Ovary (tissue), 3 donors: ENCODE data around the gene FBXL16.
"Not testable (repeated sequence)": the region's sequence is repeated elsewhere in the genome, so short reads cannot be mapped to it uniquely, and the experiment has no call there.

ENCODE experiments used
- EP300 ChIP-seq: sonication (generic); formaldehyde crosslinking; IDR thresholded peaks from one replicate; pipeline ENCODE4 v1.6.1; 2017; ENCODE audit warnings: antibody characterized with exemption
- POLR2A ChIP-seq: fragments of 450-650 bp; IDR thresholded peaks from one replicate; pipeline ENCODE4 v1.6.1; 2017; ENCODE audit warnings: antibody characterized with exemption, mild to moderate bottlenecking, moderate library complexity
- TF ChIP-seq, protein P1 (sequence below), 3 donors: fragments of 450-650 bp in 2 of 3; fragments of 200-600 bp in 1 of 3; IDR thresholded peaks; one replicate each; pipeline versions ENCODE4 v1.5.1 to v1.8.0; 2016 to 2022; ENCODE audit warnings: antibody characterized with exemption in 3 of 3, mild to moderate bottlenecking in 1 of 3
- donor health status: DM: no; HTN: no; CAD: no.

GRCh38 chr16:742894-743293 lies 37.3 kb upstream of the FBXL16 start:
- TF ChIP-seq POLR2A, EP300: not testable (repeated sequence)
- TF ChIP-seq, protein P1, sequence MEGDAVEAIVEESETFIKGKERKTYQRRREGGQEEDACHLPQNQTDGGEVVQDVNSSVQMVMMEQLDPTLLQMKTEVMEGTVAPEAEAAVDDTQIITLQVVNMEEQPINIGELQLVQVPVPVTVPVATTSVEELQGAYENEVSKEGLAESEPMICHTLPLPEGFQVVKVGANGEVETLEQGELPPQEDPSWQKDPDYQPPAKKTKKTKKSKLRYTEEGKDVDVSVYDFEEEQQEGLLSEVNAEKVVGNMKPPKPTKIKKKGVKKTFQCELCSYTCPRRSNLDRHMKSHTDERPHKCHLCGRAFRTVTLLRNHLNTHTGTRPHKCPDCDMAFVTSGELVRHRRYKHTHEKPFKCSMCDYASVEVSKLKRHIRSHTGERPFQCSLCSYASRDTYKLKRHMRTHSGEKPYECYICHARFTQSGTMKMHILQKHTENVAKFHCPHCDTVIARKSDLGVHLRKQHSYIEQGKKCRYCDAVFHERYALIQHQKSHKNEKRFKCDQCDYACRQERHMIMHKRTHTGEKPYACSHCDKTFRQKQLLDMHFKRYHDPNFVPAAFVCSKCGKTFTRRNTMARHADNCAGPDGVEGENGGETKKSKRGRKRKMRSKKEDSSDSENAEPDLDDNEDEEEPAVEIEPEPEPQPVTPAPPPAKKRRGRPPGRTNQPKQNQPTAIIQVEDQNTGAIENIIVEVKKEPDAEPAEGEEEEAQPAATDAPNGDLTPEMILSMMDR (IDR thresholded peaks at IDR 0.05): not testable (repeated sequence)
